Measurements from ENCODE around the gene MBNL2. TPM values are rescaled to one million over a fixed set of nuclear protein-coding genes. Genes with fewer than 3 reads are reported as not detected.
A peak's percentile ranks its signal among the peaks of the same experiment; 100 is the strongest.

MBNL2 gene
- total and polyA plus RNA-seq, 8 donors: 75.9 to 105 (median 90.5) TPM

- Histone ChIP-seq H3K27me3 (no peaks in the 10 kb centered on the region), H3K27ac (peak overlapping the region; percentile 6 to 37), H3K36me3 (peaks cover 0 to 12% of the 10 kb centered on the region in 2 donors), H3K4me1 (peaks cover 37 to 73% of the 10 kb centered on the region in 2 donors), H3K9me3 (no peaks in the 10 kb centered on the region), H3K4me3 (no peak overlapping the region)
- no peak for TF ChIP-seq CTCF (IDR thresholded peaks at IDR 0.05)
- ATAC-seq (peak; percentile 51), DNase-seq (peak in 2 of 4 donors; percentile 86 to 88)
- intact Hi-C loops (cut with DNase I): no loop called here
Observed at GRCh38 chr13:97278435-97279411, 56.6 kb downstream of the MBNL2 start.

- ATAC-seq: no peak
- Histone ChIP-seq H3K4me3 (no peak overlapping the region), H3K4me1 (peaks cover 25 to 71% of the 10 kb centered on the region in 2 donors), H3K27me3 (no peaks in the 10 kb centered on the region), H3K27ac (peak overlapping the region; percentile 20 to 51), H3K9me3 (no peaks in the 10 kb centered on the region), H3K36me3 (peaks cover 0 to 12% of the 10 kb centered on the region in 2 donors)
- no peak for DNase-seq
- no peak for TF ChIP-seq CTCF (IDR thresholded peaks at IDR 0.05)
- intact Hi-C loops (cut with DNase I): no loop called here
Observed at GRCh38 chr13:97279913-97280312, 57.8 kb downstream of the MBNL2 start.

- Histone ChIP-seq H3K9me3 (no peaks in the 10 kb centered on the region), H3K4me1 (peaks cover 19 to 65% of the 10 kb centered on the region in 2 donors), H3K27ac (peak overlapping the region; percentile 20 to 51), H3K27me3 (no peaks in the 10 kb centered on the region), H3K4me3 (no peak overlapping the region), H3K36me3 (peaks cover 0 to 12% of the 10 kb centered on the region in 2 donors)
- intact Hi-C loops (cut with DNase I): no loop called here
- TF ChIP-seq CTCF (IDR thresholded peaks at IDR 0.05): no peak
- no peak for ATAC-seq
- no peak for DNase-seq
Observed at GRCh38 chr13:97280478-97280877, 58.3 kb downstream of the MBNL2 start.

GRCh38 chr13:97281028-97281427 lies 58.9 kb downstream of the MBNL2 start:
- no peak for DNase-seq
- H3K9me3 ChIP-seq: no peaks in the 10 kb centered on the region
- H3K27ac ChIP-seq: peak overlapping the region; percentile 20 to 51
- H3K4me1 ChIP-seq: peaks cover 15 to 60% of the 10 kb centered on the region in 2 donors
- ATAC-seq: no peak
- H3K36me3 ChIP-seq: peaks cover 0 to 6% of the 10 kb centered on the region in 2 donors
- no peaks in the 10 kb centered on the region for H3K27me3 ChIP-seq
- intact Hi-C loops (cut with DNase I): no loop called here
- no peak for TF ChIP-seq CTCF (IDR thresholded peaks at IDR 0.05)
- no peak overlapping the region for H3K4me3 ChIP-seq

- intact Hi-C loops (cut with DNase I): no loop called here
- ATAC-seq: no peak
Observed at GRCh38 chr13:97282705-97283104, 60.6 kb downstream of the MBNL2 start.

More at GRCh38 chr13:97282705-97283104, 60.6 kb downstream of the MBNL2 start:
- Histone ChIP-seq H3K27me3 (no peaks in the 10 kb centered on the region), H3K36me3 (no peaks in the 10 kb centered on the region), H3K4me1 (peaks cover 11 to 47% of the 10 kb centered on the region in 2 donors), H3K9me3 (no peaks in the 10 kb centered on the region), H3K4me3 (no peak overlapping the region), H3K27ac (no peak overlapping the region)
- no peak for DNase-seq
- no peak for TF ChIP-seq CTCF (IDR thresholded peaks at IDR 0.05)
